Type B pancreatic cell (in vitro differentiated cells): ENCODE measurements around the gene AKIRIN1. TPM values are rescaled to one million over a fixed set of nuclear protein-coding genes. Genes with fewer than 3 reads are reported as not detected.
"Not testable (repeated sequence)": the region's sequence is repeated elsewhere in the genome, so short reads cannot be mapped to it uniquely, and the experiment has no call there.

Experiments
- DNase-seq: peaks from one replicate; pipeline ENCODE4 v3.0.0; 2021; ENCODE audit warnings: mixed read lengths; ENCODE audit not compliant: unreplicated experiment; ENCODE audit errors: extremely low spot score
- H3K27ac Mint-ChIP-seq: 2 replicates; pipeline ENCODE4 v1.8.0; 2021; ENCODE audit warnings: mild to moderate bottlenecking, mixed read lengths
- H3K27me3 Mint-ChIP-seq: 2 replicates; pipeline ENCODE4 v1.8.0; 2021; ENCODE audit warnings: mixed read lengths
- H3K36me3 Mint-ChIP-seq: 2 replicates; pipeline ENCODE4 v1.8.0; 2021; ENCODE audit warnings: mixed read lengths
- H3K4me1 Mint-ChIP-seq: one replicate; pipeline ENCODE4 v1.8.0; 2021; ENCODE audit warnings: mixed read lengths; ENCODE audit not compliant: unreplicated experiment
- H3K4me3 Mint-ChIP-seq: 2 replicates; pipeline ENCODE4 v1.8.0; 2021; ENCODE audit warnings: mild to moderate bottlenecking, mixed read lengths
- H3K9me3 Mint-ChIP-seq: 2 replicates; pipeline ENCODE4 v1.8.0; 2021; ENCODE audit warnings: mixed read lengths
- CTCF ChIP-seq: fragments of 200-600 bp; sonication (generic); conservative IDR thresholded peaks from 2 replicates; pipeline ENCODE4 v1.5.0; 2021; ENCODE audit warnings: antibody characterized with exemption, mild to moderate bottlenecking
- total RNA-seq: library from RNA; stranded (reverse); gene quantifications from 2 replicates; pipeline ENCODE4 v1.2.1, GENCODE V29; 2021; ENCODE audit warnings: low replicate concordance

The AKIRIN1 gene
- total RNA-seq, 1 donor from 2014 or later, result 73.0 TPM

GRCh38 chr1:39051193-39051850 lies 60.2 kb downstream of the AKIRIN1 start:
- not testable (repeated sequence) for H3K36me3 Mint-ChIP-seq, H3K27ac Mint-ChIP-seq, DNase-seq, H3K27me3 Mint-ChIP-seq, H3K4me3 Mint-ChIP-seq, H3K9me3 Mint-ChIP-seq
- peaks cover 11% of the 10 kb centered on the region for H3K4me1 Mint-ChIP-seq
- peak; percentile 19 for TF ChIP-seq CTCF

- H3K4me3 Mint-ChIP-seq, result no peak overlapping the region
- H3K36me3 Mint-ChIP-seq, result peaks cover 8% of the 10 kb centered on the region
- H3K27me3 Mint-ChIP-seq, result no peaks in the 10 kb centered on the region
- H3K9me3 Mint-ChIP-seq, result no peaks in the 10 kb centered on the region
- TF ChIP-seq CTCF, result no peak
- peaks cover 6% of the 10 kb centered on the region for H3K4me1 Mint-ChIP-seq
- H3K27ac Mint-ChIP-seq, result no peak overlapping the region
- DNase-seq, result no peak
These were observed 60.9 kb downstream of the AKIRIN1 start for GRCh38 chr1:39051956-39052355.

- DNase-seq, H3K27ac Mint-ChIP-seq, H3K36me3 Mint-ChIP-seq, H3K4me3 Mint-ChIP-seq, H3K4me1 Mint-ChIP-seq, H3K9me3 Mint-ChIP-seq, H3K27me3 Mint-ChIP-seq: not testable (repeated sequence)
These were observed 64.2 kb downstream of the AKIRIN1 start for GRCh38 chr1:39055213-39055710.

Other genes starting within 250 kb of the AKIRIN1 start
- 25.3 and 26.1 TPM in 2 replicates for gene RRAGC, start 131.5 kb upstream of the AKIRIN1 start, total RNA-seq
- 20.0 and 29.6 TPM in 2 replicates for gene MYCBP, start 117.9 kb upstream of the AKIRIN1 start, total RNA-seq
- not detected in 2 replicates for gene GJA9, start 109.7 kb upstream of the AKIRIN1 start, total RNA-seq
- 0.80 and 1.2 TPM in 2 replicates for gene RHBDL2, start 49.4 kb upstream of the AKIRIN1 start, total RNA-seq
- 212 and 252 TPM in 2 replicates for gene NDUFS5, start 35.1 kb downstream of the AKIRIN1 start, total RNA-seq
- 160 and 201 TPM in 2 replicates for gene MACF1, start 213.4 kb downstream of the AKIRIN1 start, total RNA-seq